Astrocyte of the cerebellum (primary cell): ENCODE data around the gene MSI2.

Source experiments
- DNase-seq: peaks from one replicate; pipeline ENCODE4 v3.0.0-alpha.2; 2011; ENCODE audit warnings: low read depth
- H3K4me3 ChIP-seq: 2 replicates; pipeline ENCODE4 v1.5.1; 2011; ENCODE audit warnings: mild to moderate bottlenecking, low read depth, low read length, moderate library complexity
- in situ Hi-C: cut with HindIII; loops from 2 replicates; pipeline ENCODE4 v1.10.0; 2017; ENCODE audit warnings: low sequenced_read_pairs
- TF ChIP-seq, protein P1 (sequence below): IDR thresholded peaks from 2 replicates; pipeline ENCODE4 v1.5.1; 2012; ENCODE audit warnings: low read length, low read depth, moderate library complexity, mild to moderate bottlenecking; ENCODE audit errors: missing control alignments

The MSI2 gene

DNA sequence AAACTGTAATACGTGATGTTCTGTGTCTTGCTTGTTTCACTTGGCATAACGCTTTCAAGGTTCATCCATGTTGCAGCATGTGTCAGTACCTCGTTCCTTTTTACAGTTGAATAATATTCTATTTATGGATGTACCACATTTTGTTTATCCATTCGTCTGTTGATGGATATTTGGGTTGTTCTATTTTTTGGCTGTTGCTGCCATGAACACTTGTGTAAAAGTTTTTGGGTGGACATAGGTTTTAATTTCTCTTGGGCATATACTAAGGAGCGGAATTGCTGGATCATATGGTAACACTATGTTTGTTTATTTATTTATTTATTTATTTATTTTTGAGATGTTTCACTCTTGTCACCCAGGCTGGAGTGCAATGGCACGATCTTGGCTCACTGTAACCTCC is 137.0 kb downstream of the MSI2 start:
- in situ Hi-C loops: no loop called here
- no peak overlapping the region for H3K4me3 ChIP-seq
- DNase-seq: no peak
- TF ChIP-seq, protein P1, sequence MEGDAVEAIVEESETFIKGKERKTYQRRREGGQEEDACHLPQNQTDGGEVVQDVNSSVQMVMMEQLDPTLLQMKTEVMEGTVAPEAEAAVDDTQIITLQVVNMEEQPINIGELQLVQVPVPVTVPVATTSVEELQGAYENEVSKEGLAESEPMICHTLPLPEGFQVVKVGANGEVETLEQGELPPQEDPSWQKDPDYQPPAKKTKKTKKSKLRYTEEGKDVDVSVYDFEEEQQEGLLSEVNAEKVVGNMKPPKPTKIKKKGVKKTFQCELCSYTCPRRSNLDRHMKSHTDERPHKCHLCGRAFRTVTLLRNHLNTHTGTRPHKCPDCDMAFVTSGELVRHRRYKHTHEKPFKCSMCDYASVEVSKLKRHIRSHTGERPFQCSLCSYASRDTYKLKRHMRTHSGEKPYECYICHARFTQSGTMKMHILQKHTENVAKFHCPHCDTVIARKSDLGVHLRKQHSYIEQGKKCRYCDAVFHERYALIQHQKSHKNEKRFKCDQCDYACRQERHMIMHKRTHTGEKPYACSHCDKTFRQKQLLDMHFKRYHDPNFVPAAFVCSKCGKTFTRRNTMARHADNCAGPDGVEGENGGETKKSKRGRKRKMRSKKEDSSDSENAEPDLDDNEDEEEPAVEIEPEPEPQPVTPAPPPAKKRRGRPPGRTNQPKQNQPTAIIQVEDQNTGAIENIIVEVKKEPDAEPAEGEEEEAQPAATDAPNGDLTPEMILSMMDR: no peak

DNA sequence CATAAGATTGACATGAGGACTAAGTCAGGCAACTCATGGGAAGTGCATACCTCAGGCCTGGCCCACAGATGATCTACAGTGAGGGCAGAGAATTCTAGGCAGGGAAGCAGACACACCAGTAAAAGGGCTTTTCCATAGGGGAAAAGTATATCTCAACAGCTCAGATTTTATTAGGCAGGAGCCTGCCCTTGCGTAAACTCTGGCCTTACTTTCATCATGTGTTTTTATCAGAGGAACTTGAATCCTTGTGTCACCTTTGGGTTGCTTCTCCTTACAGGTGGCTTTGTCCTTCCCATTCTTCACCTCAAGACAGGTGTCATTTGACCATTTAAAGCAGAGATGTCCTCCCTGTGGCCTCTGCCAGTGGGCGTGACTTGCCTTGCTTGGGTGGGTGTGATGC is 138.1 kb downstream of the MSI2 start:
- in situ Hi-C loops: no loop called here
- no peak overlapping the region for H3K4me3 ChIP-seq
- TF ChIP-seq, protein P1: no peak
- no peak for DNase-seq

DNA sequence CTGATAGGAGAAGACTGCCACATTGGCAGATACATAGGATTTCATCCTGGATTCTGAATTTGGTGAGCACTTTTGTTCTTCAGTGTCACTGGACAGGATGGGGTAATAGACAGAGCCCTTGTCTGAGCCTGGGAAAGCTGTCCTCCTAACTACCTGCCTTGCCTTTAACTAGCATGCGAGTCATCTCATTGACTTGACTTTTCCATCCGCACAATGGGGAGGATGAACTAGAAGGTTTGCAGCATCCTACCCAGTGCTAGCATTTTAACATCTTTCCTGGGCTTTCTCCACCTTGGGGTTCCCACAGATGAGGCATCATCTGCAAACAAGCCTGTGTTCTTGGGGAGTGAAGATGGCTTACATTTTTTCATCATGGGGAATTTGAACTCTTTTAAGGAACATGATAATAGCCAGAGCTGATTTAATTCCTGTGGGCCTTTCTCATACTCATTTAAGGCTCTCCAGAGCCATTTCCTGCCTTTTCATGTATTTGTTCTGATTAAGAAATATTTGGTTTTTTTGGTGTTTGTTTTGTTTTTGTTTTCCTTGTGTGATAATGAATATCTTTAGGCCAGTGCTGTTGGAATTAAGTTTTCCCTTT is 139.5 kb downstream of the MSI2 start:
- TF ChIP-seq, protein P1: no peak
- in situ Hi-C loops: no loop called here
- no peak for DNase-seq
- H3K4me3 ChIP-seq: no peak overlapping the region

DNA sequence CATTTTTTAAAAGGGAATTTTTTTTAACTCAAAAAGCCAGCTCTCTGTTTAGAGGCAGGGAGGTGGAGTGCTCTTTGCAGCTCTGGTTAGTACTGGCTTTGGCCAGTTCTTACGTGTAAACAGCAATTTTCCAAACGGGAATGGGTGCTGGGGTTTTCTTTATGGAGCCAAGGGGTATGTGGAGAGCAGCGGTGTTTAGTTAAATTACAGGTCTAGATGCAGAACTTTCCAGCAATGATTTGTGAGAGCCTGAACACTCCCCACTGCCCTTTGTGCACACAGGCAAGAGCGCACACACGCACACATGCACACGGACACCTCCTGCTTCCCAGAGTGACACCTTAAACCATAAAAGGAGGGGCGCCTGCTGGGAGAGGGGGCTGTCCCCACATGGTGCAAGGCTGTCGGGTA is 140.2 kb downstream of the MSI2 start:
- H3K4me3 ChIP-seq: no peak overlapping the region
- TF ChIP-seq, protein P1: no peak
- in situ Hi-C loops: no loop called here
- no peak for DNase-seq

DNA sequence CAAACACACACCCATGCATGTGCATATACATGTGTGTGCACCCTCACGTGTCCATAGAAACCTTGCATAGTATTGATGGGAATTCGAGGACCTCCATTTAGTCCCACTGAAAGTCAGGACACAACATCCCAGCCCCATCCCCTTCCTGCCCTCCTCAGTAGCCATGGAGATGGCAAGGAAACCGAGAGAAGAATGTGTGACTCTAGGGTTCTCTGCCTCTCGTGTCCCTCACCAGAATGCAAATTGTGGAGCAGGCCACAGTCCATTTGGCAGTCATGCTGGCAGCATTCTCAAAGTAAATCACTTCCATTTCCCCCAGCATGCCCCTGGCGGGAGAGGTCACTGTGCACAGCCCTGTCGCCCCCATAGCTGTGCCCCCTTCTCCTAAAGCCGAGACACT is 141.1 kb downstream of the MSI2 start:
- TF ChIP-seq, protein P1: no peak
- H3K4me3 ChIP-seq: no peak overlapping the region
- in situ Hi-C loops: no loop called here
- DNase-seq: no peak

DNA sequence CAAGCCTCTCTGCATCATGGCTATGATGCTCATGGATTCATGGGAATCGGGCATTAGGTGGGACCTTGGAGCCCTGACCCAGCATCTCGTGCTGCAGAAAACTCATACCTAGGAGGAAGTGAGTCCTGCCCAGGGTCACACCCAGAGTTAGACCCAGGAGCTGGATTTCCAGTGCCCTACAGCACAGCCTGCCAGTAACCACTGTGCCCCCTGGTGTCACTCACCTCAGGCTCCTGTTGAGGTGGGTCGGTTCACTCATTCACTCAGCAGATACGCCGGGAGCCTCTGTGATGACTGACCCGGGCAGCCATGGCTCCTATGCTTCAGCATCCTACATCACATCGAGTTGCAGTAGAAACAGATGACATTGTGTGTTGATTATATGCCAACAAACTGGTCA is 143.4 kb downstream of the MSI2 start:
- TF ChIP-seq, protein P1: no peak
- in situ Hi-C loops: loop anchor here (5.0 kb wide), 1 partner anchor 48 kb away; no protein-coding TSS in a partner anchor
- H3K4me3 ChIP-seq: no peak overlapping the region
- no peak for DNase-seq
